ENCODE results near the gene MYEF2. TPM values are rescaled to one million over a fixed set of nuclear protein-coding genes. Genes with fewer than 3 reads are reported as not detected.

Gene MYEF2
- total and polyA plus RNA-seq, 2 of the 13 experiments (the other 11 are each of a cell fraction or from before 2014, with no cell fraction given): 10.3 to 10.5 TPM

- TF ChIP-seq BATF2 (CRISPR knock-in tag; IDR thresholded peaks at IDR 0.05) (0 out of 2 replicates have a peak, but pooled peaks have one; percentile 43), ZFP91 (CRISPR knock-in tag; IDR thresholded peaks at IDR 0.05; ENCODE audit: borderline replicate concordance) (0 out of 2 replicates have a peak, but pooled peaks have one; percentile 22), HOXA9 (CRISPR knock-in tag; IDR thresholded peaks at IDR 0.05; ENCODE audit: borderline replicate concordance) (peak; percentile 76; the same call in 1 of the 2 replicates), KMT2B (CRISPR knock-in tag; IDR thresholded peaks at IDR 0.05) (peak; percentile 37; the same call in 1 of the 2 replicates), TFDP2 (CRISPR knock-in tag; IDR thresholded peaks at IDR 0.05) (peak; percentile 80), ZNF564 (CRISPR knock-in tag; IDR thresholded peaks at IDR 0.05) (0 out of 2 replicates have a peak, but pooled peaks have one; percentile 25), SALL1 (CRISPR knock-in tag; IDR thresholded peaks at IDR 0.05) (peak; percentile 22; the same call in 1 of the 2 replicates), ZNF619 (CRISPR knock-in tag; IDR thresholded peaks at IDR 0.05) (no peak), ATF4 (CRISPR knock-in tag; IDR thresholded peaks at IDR 0.05) (0 out of 4 replicates have a peak, but pooled peaks of 1 of the 2 experiments have one; percentile 29)
Measured at GRCh38 chr15:48177766-48178647, at the start of gene MYEF2 (continued).
